ENCODE results near the gene CBX6.

GRCh38 chr22:38860283-38861169, 11.5 kb downstream of the CBX6 start:
- TF ChIP-seq, protein P1, sequence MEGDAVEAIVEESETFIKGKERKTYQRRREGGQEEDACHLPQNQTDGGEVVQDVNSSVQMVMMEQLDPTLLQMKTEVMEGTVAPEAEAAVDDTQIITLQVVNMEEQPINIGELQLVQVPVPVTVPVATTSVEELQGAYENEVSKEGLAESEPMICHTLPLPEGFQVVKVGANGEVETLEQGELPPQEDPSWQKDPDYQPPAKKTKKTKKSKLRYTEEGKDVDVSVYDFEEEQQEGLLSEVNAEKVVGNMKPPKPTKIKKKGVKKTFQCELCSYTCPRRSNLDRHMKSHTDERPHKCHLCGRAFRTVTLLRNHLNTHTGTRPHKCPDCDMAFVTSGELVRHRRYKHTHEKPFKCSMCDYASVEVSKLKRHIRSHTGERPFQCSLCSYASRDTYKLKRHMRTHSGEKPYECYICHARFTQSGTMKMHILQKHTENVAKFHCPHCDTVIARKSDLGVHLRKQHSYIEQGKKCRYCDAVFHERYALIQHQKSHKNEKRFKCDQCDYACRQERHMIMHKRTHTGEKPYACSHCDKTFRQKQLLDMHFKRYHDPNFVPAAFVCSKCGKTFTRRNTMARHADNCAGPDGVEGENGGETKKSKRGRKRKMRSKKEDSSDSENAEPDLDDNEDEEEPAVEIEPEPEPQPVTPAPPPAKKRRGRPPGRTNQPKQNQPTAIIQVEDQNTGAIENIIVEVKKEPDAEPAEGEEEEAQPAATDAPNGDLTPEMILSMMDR (IDR thresholded peaks at IDR 0.05), result no peak
- TF ChIP-seq POLR2A (IDR thresholded peaks at IDR 0.05), result no peak
- no peak for TF ChIP-seq POLR2AphosphoS5 (IDR thresholded peaks at IDR 0.05)
- no peak for TF ChIP-seq EP300 (IDR thresholded peaks at IDR 0.05)
